A673 (cell line): Measurements from ENCODE around the gene CD300LF. TPM values are rescaled to one million over a fixed set of nuclear protein-coding genes. Genes with fewer than 3 reads are reported as not detected.

Source experiments
- BruUV-seq: library from RNA; stranded (reverse); fragments of 400-500 nt; replicated peaks from 2 replicates; lab custom pipeline; 2021; lab: Mats Ljungman, UMichigan
- CTCF ChIA-PET: fragments of 300-600 bp; sonication (Branson Sonifier 250); formaldehyde crosslinking; loops from one replicate; lab custom pipeline; 2022; ENCODE audit warnings: antibody characterized with exemption; lab: Charles Lee
- POLR2A ChIA-PET: fragments of 300-600 bp; sonication (Branson Sonifier 250); formaldehyde crosslinking; loops from one replicate; lab custom pipeline; 2022; ENCODE audit warnings: antibody characterized with exemption; ENCODE audit not compliant: low non-redundant PET; lab: Charles Lee
- DNase-seq: peaks from one replicate; pipeline ENCODE4 v3.0.0-alpha.2; 2015; ENCODE audit warnings: low spot score
- H3K27ac ChIP-seq: fragments of 200-600 bp; sonication (generic); 2 replicates; pipeline ENCODE4 v1.5.1; 2016; ENCODE audit warnings: mixed run types, low read depth, mild to moderate bottlenecking, mixed read lengths, antibody characterized with exemption, low read length; ENCODE audit not compliant: poor library complexity, severe bottlenecking
- H3K27me3 ChIP-seq: fragments of 200-600 bp; sonication (generic); replicated peaks from 2 replicates; pipeline ENCODE4 v1.6.1; 2017; ENCODE audit warnings: mixed run types, low read depth, mild to moderate bottlenecking, mixed read lengths, antibody characterized with exemption, low read length; ENCODE audit not compliant: insufficient read depth, poor library complexity
- H3K36me3 ChIP-seq: fragments of 200-600 bp; sonication (generic); 2 replicates; pipeline ENCODE4 v1.6.1; 2016; ENCODE audit warnings: mixed run types, mild to moderate bottlenecking, mixed read lengths, antibody characterized with exemption, low read length; ENCODE audit not compliant: insufficient read depth, poor library complexity, severe bottlenecking
- H3K4me1 ChIP-seq: fragments of 200-600 bp; sonication (generic); 2 replicates; pipeline ENCODE4 v1.6.1; 2017; ENCODE audit warnings: mixed run types, mild to moderate bottlenecking, mixed read lengths, antibody characterized with exemption, low read length; ENCODE audit not compliant: insufficient read depth, poor library complexity, severe bottlenecking
- H3K4me3 ChIP-seq: fragments of 200-600 bp; sonication (generic); 2 replicates; pipeline ENCODE4 v1.5.1; 2016; ENCODE audit warnings: low read depth, mixed run types, mild to moderate bottlenecking, mixed read lengths, low read length; ENCODE audit not compliant: poor library complexity, severe bottlenecking
- H3K9me3 ChIP-seq: fragments of 200-600 bp; sonication (generic); 2 replicates; pipeline ENCODE4 v1.6.1; 2016; ENCODE audit warnings: mixed run types, low read depth, mild to moderate bottlenecking, mixed read lengths, antibody characterized with exemption, low read length; ENCODE audit not compliant: poor library complexity, severe bottlenecking
- CTCF ChIP-seq: fragments of 300-800, 200-600 bp; sonication (generic); conservative IDR thresholded peaks from 2 replicates; pipeline ENCODE4 v1.5.1; 2017; ENCODE audit warnings: low read depth, mild to moderate bottlenecking, antibody characterized with exemption, low read length, moderate library complexity, mixed read lengths
- EZH2 ChIP-seq: fragments of 200-600 bp; sonication (generic); IDR thresholded peaks from 2 replicates; pipeline ENCODE4 v1.6.1; 2017; ENCODE audit warnings: borderline replicate concordance, low read depth, mild to moderate bottlenecking, mixed read lengths, antibody characterized with exemption, low read length; ENCODE audit not compliant: poor library complexity, severe bottlenecking
- intact Hi-C: fragments of 100-400 bp; cut with micrococcal nuclease; formaldehyde crosslinking; loops from one replicate; pipeline ENCODE4 v1.10.0; 2022; ENCODE audit not compliant: unreplicated experiment
- total RNA-seq: library from RNA; stranded (reverse); gene quantifications from 2 replicates; pipeline ENCODE4 v1.2.3, GENCODE V29; 2021

CD300LF gene
- total RNA-seq, 1 experiment from 2014 or later, result not detected

- H3K9me3 ChIP-seq, result no peaks in the 10 kb centered on the region
- ChIA-PET POLR2A (no interaction called here), CTCF (no interaction called here)
- no peaks in the 10 kb centered on the region for H3K36me3 ChIP-seq
- H3K4me1 ChIP-seq, result no peaks in the 10 kb centered on the region
- H3K27me3 ChIP-seq, result peaks cover 24% of the 10 kb centered on the region
- DNase-seq, result no peak
- no TSS peak for BruUV-seq
- H3K27ac ChIP-seq, result no peak overlapping the region
- intact Hi-C loops, result no loop called here
- no peak for TF ChIP-seq CTCF
- TF ChIP-seq EZH2, result no peak
- H3K4me3 ChIP-seq, result no peak overlapping the region
These were observed 18.0 kb upstream of the CD300LF start for GRCh38 chr17:74730491-74731346.

- DNase-seq, result no peak
- Histone ChIP-seq H3K4me1 (no peaks in the 10 kb centered on the region), H3K36me3 (no peaks in the 10 kb centered on the region), H3K4me3 (no peak overlapping the region), H3K27me3 (peaks cover 16% of the 10 kb centered on the region), H3K9me3 (no peaks in the 10 kb centered on the region), H3K27ac (no peak overlapping the region)
- no TSS peak for BruUV-seq
- CTCF ChIA-PET, result no interaction called here
- POLR2A ChIA-PET, result no interaction called here
- TF ChIP-seq CTCF, result no peak
- TF ChIP-seq EZH2, result no peak
- intact Hi-C loops, result no loop called here
These were observed 17.1 kb upstream of the CD300LF start for GRCh38 chr17:74729866-74730265.

GRCh38 chr17:74729368-74729767, 16.6 kb upstream of the CD300LF start:
- Histone ChIP-seq H3K4me3 (no peak overlapping the region), H3K27ac (no peak overlapping the region), H3K27me3 (peaks cover 11% of the 10 kb centered on the region), H3K4me1 (no peaks in the 10 kb centered on the region), H3K36me3 (no peaks in the 10 kb centered on the region), H3K9me3 (no peaks in the 10 kb centered on the region)
- BruUV-seq, result no TSS peak
- ChIA-PET CTCF (no interaction called here), POLR2A (no interaction called here)
- TF ChIP-seq CTCF, result no peak
- TF ChIP-seq EZH2, result no peak
- no peak for DNase-seq
- intact Hi-C loops, result no loop called here
